ENCODE results near the gene PGBD5.

PGBD5 gene

GRCh38 chr1:230371923-230372703, 54.0 kb downstream of the PGBD5 start:
- no peak for DNase-seq

- DNase-seq = no peak
Measured at GRCh38 chr1:230370109-230370508, 56.0 kb downstream of the PGBD5 start.

- no peak for DNase-seq
Measured at GRCh38 chr1:230368871-230369270, 57.3 kb downstream of the PGBD5 start.

- DNase-seq = no peak
Measured at GRCh38 chr1:230368363-230368762, 57.8 kb downstream of the PGBD5 start.

- DNase-seq = no peak
Measured at GRCh38 chr1:230366504-230366915, 59.6 kb downstream of the PGBD5 start.

GRCh38 chr1:230365723-230366307, 60.3 kb downstream of the PGBD5 start:
- peak; percentile 1 for DNase-seq

GRCh38 chr1:230362949-230363348, 63.2 kb downstream of the PGBD5 start:
- no peak for DNase-seq

GRCh38 chr1:230361941-230362340, 64.2 kb downstream of the PGBD5 start:
- no peak for DNase-seq

GRCh38 chr1:230359992-230360668, 66.0 kb downstream of the PGBD5 start:
- no peak for DNase-seq

GRCh38 chr1:230356869-230357794, 69.0 kb downstream of the PGBD5 start:
- no peak for DNase-seq

- DNase-seq = no peak
Measured at GRCh38 chr1:230356190-230356589, 69.9 kb downstream of the PGBD5 start.

GRCh38 chr1:230355594-230355993, 70.5 kb downstream of the PGBD5 start:
- no peak for DNase-seq

GRCh38 chr1:230355128-230355527, 71.0 kb downstream of the PGBD5 start:
- DNase-seq = no peak

- DNase-seq = no peak
Measured at GRCh38 chr1:230354005-230354404, 72.1 kb downstream of the PGBD5 start.

GRCh38 chr1:230352537-230352936, 73.6 kb downstream of the PGBD5 start:
- no peak for DNase-seq

- no peak for DNase-seq
Measured at GRCh38 chr1:230351983-230352382, 74.1 kb downstream of the PGBD5 start.

- DNase-seq = no peak
Measured at GRCh38 chr1:230351514-230351913, 74.6 kb downstream of the PGBD5 start.

GRCh38 chr1:230350208-230350921, 75.8 kb downstream of the PGBD5 start:
- no peak for DNase-seq

GRCh38 chr1:230349020-230349393, 77.1 kb downstream of the PGBD5 start:
- DNase-seq = no peak

GRCh38 chr1:230348386-230349019, 77.6 kb downstream of the PGBD5 start:
- DNase-seq = no peak

- no peak for DNase-seq
Measured at GRCh38 chr1:230347896-230348295, 78.2 kb downstream of the PGBD5 start.
